ENCODE data around the gene PRR19.
"Not testable (repeated sequence)": the region's sequence is repeated elsewhere in the genome, so short reads cannot be mapped to it uniquely, and the experiment has no call there.

PRR19 gene

GRCh38 chr19:42328106-42328505 lies 26.2 kb downstream of the PRR19 start:
- no peak for DNase-seq

GRCh38 chr19:42328854-42329253 lies 26.9 kb downstream of the PRR19 start:
- no peak for DNase-seq

GRCh38 chr19:42330241-42330711 lies 28.3 kb downstream of the PRR19 start:
- DNase-seq, result no peak

GRCh38 chr19:42331333-42331732 lies 29.4 kb downstream of the PRR19 start:
- DNase-seq, result not testable (repeated sequence)

GRCh38 chr19:42332059-42332458 lies 30.1 kb downstream of the PRR19 start:
- DNase-seq, result no peak

- DNase-seq, result no peak
These were observed 31.1 kb downstream of the PRR19 start for GRCh38 chr19:42333018-42333417.

- DNase-seq, result no peak
These were observed 32.2 kb downstream of the PRR19 start for GRCh38 chr19:42333975-42334696.

- no peak for DNase-seq
These were observed 32.9 kb downstream of the PRR19 start for GRCh38 chr19:42334697-42335373.

GRCh38 chr19:42335374-42335936 lies 33.5 kb downstream of the PRR19 start:
- no peak for DNase-seq

- no peak for DNase-seq
These were observed 34.0 kb downstream of the PRR19 start for GRCh38 chr19:42335971-42336370.

GRCh38 chr19:42339126-42339860 lies 37.4 kb downstream of the PRR19 start:
- DNase-seq, result not testable (repeated sequence)

GRCh38 chr19:42339922-42340321 lies 38.0 kb downstream of the PRR19 start:
- not testable (repeated sequence) for DNase-seq

GRCh38 chr19:42343344-42344110 lies 41.6 kb downstream of the PRR19 start:
- DNase-seq, result no peak

GRCh38 chr19:42344336-42344893 lies 42.5 kb downstream of the PRR19 start:
- DNase-seq, result no peak

GRCh38 chr19:42345191-42345812 lies 43.4 kb downstream of the PRR19 start:
- no peak for DNase-seq

- no peak for DNase-seq
These were observed 46.3 kb downstream of the PRR19 start for GRCh38 chr19:42348211-42348610.

GRCh38 chr19:42349378-42350107 lies 47.6 kb downstream of the PRR19 start:
- no peak for DNase-seq

GRCh38 chr19:42350417-42350816 lies 48.5 kb downstream of the PRR19 start:
- no peak for DNase-seq

GRCh38 chr19:42351079-42351735 lies 49.3 kb downstream of the PRR19 start:
- DNase-seq, result no peak

Measured in activated CD4-positive, alpha-beta T cell treated with anti-CD3 and anti-CD28 coated beads, Interleukin-2, amount 50 U/mL, for 48 hours (primary cell).